Epidermal melanocyte (primary cell): ENCODE measurements around the gene ABCA1.
"Not testable (repeated sequence)": the region's sequence is repeated elsewhere in the genome, so short reads cannot be mapped to it uniquely, and the experiment has no call there.

Source experiments
- DNase-seq: peaks from one replicate; pipeline ENCODE4 v3.0.0; 2011; ENCODE audit warnings: low spot score; ENCODE audit not compliant: insufficient read length

ABCA1 gene

DNA sequence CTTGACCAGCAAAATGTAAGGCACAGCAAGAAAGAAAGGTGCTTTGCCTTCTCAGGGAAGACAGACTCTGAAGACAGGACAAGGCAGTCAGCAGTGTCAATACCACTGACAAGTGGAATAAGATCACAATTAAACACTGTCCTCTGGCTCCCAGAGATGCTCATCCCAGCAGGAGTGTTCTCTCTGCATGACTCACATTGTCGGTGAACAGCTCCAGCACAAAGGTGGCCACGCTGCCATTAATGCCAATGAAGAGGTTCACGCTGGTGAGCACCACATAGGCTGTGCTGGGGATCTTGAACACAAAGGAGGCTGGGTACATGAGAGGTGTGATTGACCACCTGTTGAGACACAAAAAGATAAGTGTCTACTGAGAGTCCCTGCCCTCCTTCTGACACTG, 132.1 kb downstream of the ABCA1 start:
- DNase-seq, result no peak

DNA sequence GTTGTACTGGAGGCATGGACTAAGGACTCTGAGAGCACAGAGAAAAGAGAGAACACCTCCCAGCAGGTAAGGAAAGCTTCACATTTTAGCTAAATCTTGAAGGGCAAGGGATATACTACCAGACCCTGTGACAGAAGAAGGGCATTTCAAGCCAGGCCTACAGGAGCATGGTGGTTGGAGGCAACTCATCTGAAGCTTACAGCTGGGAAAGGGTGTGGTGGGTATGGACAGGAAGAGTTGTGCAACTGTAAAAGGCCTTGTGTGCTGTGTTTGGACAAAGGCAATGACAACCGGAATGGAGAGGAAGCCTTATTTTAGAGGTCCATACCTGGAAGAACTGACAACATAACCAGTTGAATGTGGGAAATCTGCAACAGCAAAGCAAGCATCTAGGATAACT, 132.9 kb downstream of the ABCA1 start:
- no peak for DNase-seq

- DNase-seq, result no peak
Measured at GRCh38 chr9:104794070-104794469, 133.9 kb downstream of the ABCA1 start.

DNA sequence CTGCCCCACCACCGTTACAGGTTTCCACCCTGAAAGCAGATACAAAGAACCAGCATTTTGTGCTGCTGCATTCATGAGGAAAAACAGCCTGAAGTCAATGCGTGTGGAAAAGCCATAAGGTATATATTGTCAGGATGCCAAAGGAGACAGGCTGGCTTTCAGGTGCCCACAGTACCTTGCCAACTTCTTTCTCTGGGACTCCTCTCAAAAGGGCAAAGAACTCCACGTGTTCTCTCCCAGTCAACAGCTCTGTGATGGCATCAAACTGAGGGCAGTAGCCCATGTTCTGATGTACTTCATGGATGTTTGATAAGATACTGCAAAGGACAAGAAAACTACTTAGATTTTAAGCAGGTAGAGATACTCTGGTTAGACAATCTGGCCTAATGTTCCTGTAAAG, 139.7 kb downstream of the ABCA1 start:
- DNase-seq, result no peak

DNA sequence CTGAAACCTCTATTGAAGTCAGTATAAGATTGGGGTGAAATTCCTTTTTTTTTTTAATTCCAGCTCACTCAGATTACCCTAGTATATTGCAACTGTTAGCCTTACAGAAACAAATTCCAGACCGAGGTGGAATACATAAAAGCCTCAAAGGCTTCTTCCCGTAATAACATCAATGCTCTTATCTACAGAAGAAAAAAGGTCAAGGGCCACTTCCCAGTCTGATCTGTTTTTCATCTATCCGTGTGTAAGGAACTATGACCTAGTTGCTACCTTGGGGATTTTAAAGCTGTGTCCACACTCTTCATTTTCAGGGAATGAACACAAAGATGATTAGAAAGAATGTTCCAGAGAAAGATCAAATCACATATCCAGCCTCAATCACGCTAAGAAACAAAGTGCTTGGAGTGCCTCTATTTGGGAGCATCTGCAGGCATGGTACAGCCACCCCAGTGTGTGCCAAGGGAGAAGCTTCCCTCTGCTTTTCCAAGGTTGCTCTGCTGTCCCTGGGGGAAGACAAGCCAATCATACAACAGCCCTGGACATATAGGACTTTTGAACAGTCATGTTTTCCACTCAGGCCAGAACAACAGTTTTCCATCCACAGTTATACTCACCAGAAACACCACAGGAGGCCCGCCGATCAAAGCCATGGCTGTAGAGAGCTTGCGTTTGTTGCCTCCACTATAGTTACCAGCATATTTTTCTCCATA, 140.5 kb downstream of the ABCA1 start:
- no peak for DNase-seq

DNA sequence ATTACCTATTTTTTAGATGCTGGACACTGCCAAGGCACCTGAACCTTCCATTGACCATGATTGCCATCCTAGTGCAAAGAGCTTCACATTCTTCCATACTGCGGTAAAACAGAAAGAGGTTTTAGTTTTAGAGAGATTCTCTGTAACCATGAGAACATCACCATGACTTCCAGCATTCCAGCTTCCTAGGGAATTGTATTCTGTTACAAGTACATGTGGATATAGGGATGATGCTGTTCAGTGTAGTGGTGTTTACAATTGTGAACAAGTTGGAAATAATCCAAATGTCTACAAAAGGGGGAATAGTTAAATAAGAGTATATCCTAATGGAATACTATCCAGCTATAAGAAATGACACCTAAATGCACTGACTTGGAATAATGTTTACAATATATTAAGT, 141.7 kb downstream of the ABCA1 start:
- DNase-seq, result no peak

DNA sequence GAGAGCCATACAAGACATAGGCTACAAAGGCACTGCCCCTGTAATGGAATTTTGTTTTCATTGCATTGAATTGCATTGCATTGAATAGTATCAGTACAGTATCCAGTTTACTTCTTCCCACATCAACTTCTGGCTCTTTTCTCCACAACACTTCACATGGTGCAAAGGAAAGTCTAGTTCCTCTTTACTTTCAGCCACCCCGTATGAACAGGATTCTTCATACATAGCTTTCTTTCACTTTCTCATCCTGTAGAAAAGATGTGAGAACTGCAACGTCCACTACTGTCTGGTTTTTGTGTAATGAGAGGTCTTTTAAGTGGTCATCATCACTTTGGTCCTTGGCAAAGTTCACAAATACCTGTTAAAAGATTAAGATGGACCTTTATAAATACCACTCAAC, 143.9 kb downstream of the ABCA1 start:
- DNase-seq, result no peak

GRCh38 chr9:104783588-104783987, 144.4 kb downstream of the ABCA1 start:
- DNase-seq, result no peak

DNA sequence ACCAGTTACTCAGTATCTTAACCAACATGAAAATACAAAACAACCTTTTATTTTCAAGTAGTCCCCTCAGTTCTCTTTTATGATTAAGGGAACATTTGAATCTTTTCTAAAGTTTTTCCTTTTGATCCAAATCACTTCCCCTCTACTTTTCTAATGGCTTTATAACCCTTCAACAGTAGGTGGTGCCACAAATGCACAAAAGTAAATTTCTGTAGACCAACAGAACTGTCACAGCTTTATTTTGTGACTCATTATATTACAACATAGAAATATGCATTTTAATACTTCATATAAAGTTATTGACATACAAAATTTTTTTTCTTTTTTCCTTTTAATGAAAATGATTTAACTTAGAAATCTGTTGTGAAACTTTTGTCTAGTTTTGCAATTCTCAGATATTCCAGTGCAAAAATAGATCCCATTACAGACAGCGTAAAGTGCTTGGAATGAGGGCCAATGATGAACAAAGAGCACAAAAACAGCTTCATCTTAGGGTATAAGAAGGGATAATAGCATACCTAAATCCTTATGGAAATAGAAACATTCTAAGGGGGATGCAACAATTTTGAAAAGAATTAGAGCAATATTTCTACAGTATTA, 147.1 kb downstream of the ABCA1 start:
- no peak for DNase-seq

- no peak for DNase-seq
Measured at GRCh38 chr9:104779946-104780535, 147.9 kb downstream of the ABCA1 start.

- DNase-seq, result no peak
Measured at GRCh38 chr9:104779334-104779733, 148.6 kb downstream of the ABCA1 start.

GRCh38 chr9:104778802-104779201, 149.2 kb downstream of the ABCA1 start:
- DNase-seq, result no peak

DNA sequence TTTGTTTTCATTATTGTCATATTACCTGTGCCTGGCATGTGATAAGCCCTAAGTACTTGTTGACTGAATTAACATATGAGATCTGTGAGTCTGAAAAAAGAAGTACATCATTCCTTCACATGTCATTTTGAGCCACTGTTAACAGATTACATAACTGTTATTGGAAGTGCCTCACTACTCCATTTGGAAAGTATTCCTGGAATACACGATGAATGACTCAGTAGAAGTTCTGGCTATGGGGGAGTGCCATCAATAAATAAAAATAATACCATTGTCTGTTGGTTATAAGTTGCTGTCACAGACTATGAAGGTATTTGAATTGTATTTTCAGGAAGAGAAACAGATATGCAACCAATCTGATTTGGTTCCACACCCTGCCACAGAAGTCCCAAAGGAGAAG, 151.2 kb downstream of the ABCA1 start:
- no peak for DNase-seq

DNA sequence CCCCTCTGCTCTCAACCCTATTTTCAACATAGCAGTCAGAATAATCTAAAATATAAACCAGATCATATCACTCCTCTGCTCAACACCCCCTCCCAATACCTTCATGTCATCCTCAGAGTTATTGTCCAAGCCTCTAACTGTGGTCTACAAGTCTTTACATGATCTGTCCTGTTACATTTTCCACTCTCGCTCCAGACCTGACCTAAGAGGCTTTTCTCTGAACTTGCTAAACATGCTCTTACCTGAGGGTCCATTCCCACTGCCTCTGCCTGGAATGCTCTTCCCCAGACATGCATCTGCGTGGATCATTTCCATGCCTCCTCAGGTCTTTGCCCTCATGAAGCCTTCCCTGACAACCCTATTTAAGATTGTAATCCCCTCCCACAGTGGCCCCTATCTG, 152.0 kb downstream of the ABCA1 start:
- DNase-seq, result no peak

GRCh38 chr9:104775574-104775936, 152.4 kb downstream of the ABCA1 start:
- DNase-seq, result no peak

- DNase-seq, result no peak
Measured at GRCh38 chr9:104774831-104775573, 153.0 kb downstream of the ABCA1 start.

- DNase-seq, result no peak
Measured at GRCh38 chr9:104774132-104774531, 153.8 kb downstream of the ABCA1 start.

- no peak for DNase-seq
Measured at GRCh38 chr9:104772714-104773510, 155.0 kb downstream of the ABCA1 start.

- no peak for DNase-seq
Measured at GRCh38 chr9:104769655-104770054, 158.3 kb downstream of the ABCA1 start.

GRCh38 chr9:104769029-104769428, 158.9 kb downstream of the ABCA1 start:
- not testable (repeated sequence) for DNase-seq

DNA sequence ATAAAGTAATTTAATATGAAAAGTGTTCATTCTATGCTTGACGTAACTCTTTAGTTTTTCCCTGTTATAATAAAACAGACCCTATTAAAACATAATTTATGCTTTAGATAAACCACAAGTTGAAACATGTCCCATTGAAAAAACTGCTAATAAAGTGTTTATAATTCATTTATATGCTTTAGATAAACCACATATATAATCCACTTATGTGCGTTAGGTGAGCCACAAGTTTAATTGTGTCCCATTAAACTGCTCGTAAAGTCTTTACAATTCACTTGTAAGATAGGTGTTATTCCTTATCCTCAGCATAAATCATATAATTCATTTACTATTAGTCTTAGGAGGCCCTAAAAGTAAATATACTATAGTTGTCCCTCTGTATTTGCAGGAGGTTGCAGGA, 160.4 kb downstream of the ABCA1 start:
- no peak for DNase-seq

GRCh38 chr9:104766025-104766424, 161.9 kb downstream of the ABCA1 start:
- no peak for DNase-seq
